PC-3 (cell line): Measurements from ENCODE around the gene PLXNA1. TPM values are rescaled to one million over a fixed set of nuclear protein-coding genes. Genes with fewer than 3 reads are reported as not detected.

ENCODE experiments used
- ATAC-seq: fragments of 200-7000 bp; cut with Tn5 transposase; 2 replicates; pipeline ENCODE4 v1.9.1; 2020; ENCODE audit warnings: mild to moderate bottlenecking, moderate library complexity
- BruUV-seq: library from RNA; stranded (reverse); fragments of 400-500 nt; replicated peaks from 2 replicates; lab custom pipeline; 2021; lab: Mats Ljungman, UMichigan
- CTCF ChIA-PET: fragments of 300-600 bp; sonication (Branson Sonifier 250); formaldehyde crosslinking; loops from one replicate; lab custom pipeline; 2022; ENCODE audit warnings: antibody characterized with exemption; lab: Charles Lee
- POLR2A ChIA-PET: fragments of 300-600 bp; sonication (Branson Sonifier 250); formaldehyde crosslinking; loops from one replicate; lab custom pipeline; 2022; ENCODE audit warnings: antibody characterized with exemption; ENCODE audit not compliant: unreplicated experiment; lab: Charles Lee
- DNase-seq: peaks from one replicate; pipeline ENCODE4 v3.0.0-alpha.2; 2015
- H2AFZ ChIP-seq: fragments of 300-600 bp; sonication (generic); 2 replicates; pipeline ENCODE4 v1.6.0; 2016; ENCODE audit warnings: antibody characterized with exemption, low read length
- H3F3A ChIP-seq: fragments of 300-600 bp; sonication (generic); one replicate; pipeline ENCODE4 v1.6.0; 2017; ENCODE audit warnings: antibody characterized with exemption, low read length, control low read depth, mild to moderate bottlenecking; ENCODE audit not compliant: unreplicated experiment
- H3K27ac ChIP-seq: fragments of 300-600 bp; sonication (generic); 2 replicates; pipeline ENCODE4 v1.5.1; 2016; ENCODE audit warnings: mild to moderate bottlenecking, low read length
- H3K27me3 ChIP-seq: fragments of 300-600 bp; sonication (generic); 2 replicates; pipeline ENCODE4 v1.6.1; 2016; ENCODE audit warnings: low read length, mixed read lengths
- H3K36me3 ChIP-seq: fragments of 300-600 bp; sonication (generic); 2 replicates; pipeline ENCODE4 v1.6.1; 2016; ENCODE audit warnings: low read depth, mixed run types, low read length, mixed read lengths
- H3K4me1 ChIP-seq: fragments of 300-600 bp; sonication (generic); 2 replicates; pipeline ENCODE4 v1.5.1; 2016; ENCODE audit warnings: low read length; ENCODE audit not compliant: insufficient read depth
- H3K4me2 ChIP-seq: fragments of 300-600 bp; sonication (generic); 2 replicates; pipeline ENCODE4 v1.6.0; 2016; ENCODE audit warnings: low read length
- H3K4me3 ChIP-seq: fragments of 300-600 bp; sonication (generic); 2 replicates; pipeline ENCODE4 v1.5.1; 2016; ENCODE audit warnings: mild to moderate bottlenecking, low read length, mixed read lengths
- H3K79me2 ChIP-seq: fragments of 300-600 bp; sonication (generic); 2 replicates; pipeline ENCODE4 v1.6.1; 2017; ENCODE audit warnings: low read length, mixed read lengths
- H3K9ac ChIP-seq: fragments of 300-600 bp; sonication (generic); 2 replicates; pipeline ENCODE4 v1.6.0; 2016; ENCODE audit warnings: mild to moderate bottlenecking, low read length
- H3K9me2 ChIP-seq: fragments of 300-600 bp; sonication (generic); replicated peaks from 2 replicates; pipeline ENCODE4 v1.6.1; 2016; ENCODE audit warnings: mixed run types, low read length, mixed read lengths
- H3K9me3 ChIP-seq: fragments of 300-600 bp; sonication (generic); 2 replicates; pipeline ENCODE4 v1.6.1; 2016; ENCODE audit warnings: low read length, mixed read lengths
- H4K20me1 ChIP-seq: fragments of 300-600 bp; sonication (generic); 2 replicates; pipeline ENCODE4 v1.6.1; 2016; ENCODE audit warnings: low read length, mixed read lengths
- EZH2 ChIP-seq: fragments of 300-600 bp; sonication (generic); IDR thresholded peaks from one replicate; pipeline ENCODE4 v1.6.1; 2017; ENCODE audit warnings: antibody characterized with exemption, mild to moderate bottlenecking, low read length; ENCODE audit not compliant: unreplicated experiment
- EZH2phosphoT487 ChIP-seq: fragments of 300-600 bp; sonication (generic); IDR thresholded peaks from 2 replicates; pipeline ENCODE4 v1.6.1; 2018; ENCODE audit warnings: mild to moderate bottlenecking, antibody characterized with exemption, low read length, borderline replicate concordance
- intact Hi-C: fragments of 100-400 bp; cut with micrococcal nuclease; formaldehyde crosslinking; loops from 2 replicates; pipeline ENCODE4 v1.9.0; 2023
- total RNA-seq: library from RNA; depleted of rRNA; stranded (reverse); fragments of >200 nt; gene quantifications from 2 replicates; pipeline ENCODE4 v1.2.3, GENCODE V29; 2014
- TF ChIP-seq, protein P1 (sequence below): fragments of 300-600 bp; sonication (generic); conservative IDR thresholded peaks from 2 replicates; pipeline ENCODE4 v1.5.1; 2017; ENCODE audit warnings: antibody characterized with exemption, low read depth, mild to moderate bottlenecking, low read length

The PLXNA1 gene
- total RNA-seq, 1 experiment from 2014 or later = 30.0 TPM

GRCh38 chr3:126982126-126982470, 817 bp upstream of the PLXNA1 start:
- intact Hi-C loops = loop anchor here (2.0 to 5.0 kb wide), 3 partner anchors 145 to 305 kb away; no protein-coding TSS in a partner anchor
- Histone ChIP-seq H4K20me1 (peaks cover 12% of the 10 kb centered on the region; the same call in 1 of the 2 replicates), H3K9me3 (no peaks in the 10 kb centered on the region), H3K36me3 (no peaks in the 10 kb centered on the region), H3F3A (no peaks in the 10 kb centered on the region), H3K9me2 (no peaks in the 10 kb centered on the region), H3K27me3 (no peaks in the 10 kb centered on the region), H3K4me3 (peak overlapping the region; percentile 64), H3K27ac (0 out of 2 replicates have a peak overlapping the region, but pooled peaks have one; percentile 11), H3K4me1 (peaks cover 7% of the 10 kb centered on the region), H2AFZ (peak overlapping the region; percentile 96), H3K79me2 (peaks cover 36% of the 10 kb centered on the region), H3K4me2 (peak overlapping the region; percentile 90), H3K9ac (peak overlapping the region; percentile 68)
- peak; percentile 7 for DNase-seq
- peak; percentile 5 for ATAC-seq
- POLR2A ChIA-PET = no interaction called here
- no peak for TF ChIP-seq EZH2
- no peak for TF ChIP-seq EZH2phosphoT487
- TF ChIP-seq, protein P1, sequence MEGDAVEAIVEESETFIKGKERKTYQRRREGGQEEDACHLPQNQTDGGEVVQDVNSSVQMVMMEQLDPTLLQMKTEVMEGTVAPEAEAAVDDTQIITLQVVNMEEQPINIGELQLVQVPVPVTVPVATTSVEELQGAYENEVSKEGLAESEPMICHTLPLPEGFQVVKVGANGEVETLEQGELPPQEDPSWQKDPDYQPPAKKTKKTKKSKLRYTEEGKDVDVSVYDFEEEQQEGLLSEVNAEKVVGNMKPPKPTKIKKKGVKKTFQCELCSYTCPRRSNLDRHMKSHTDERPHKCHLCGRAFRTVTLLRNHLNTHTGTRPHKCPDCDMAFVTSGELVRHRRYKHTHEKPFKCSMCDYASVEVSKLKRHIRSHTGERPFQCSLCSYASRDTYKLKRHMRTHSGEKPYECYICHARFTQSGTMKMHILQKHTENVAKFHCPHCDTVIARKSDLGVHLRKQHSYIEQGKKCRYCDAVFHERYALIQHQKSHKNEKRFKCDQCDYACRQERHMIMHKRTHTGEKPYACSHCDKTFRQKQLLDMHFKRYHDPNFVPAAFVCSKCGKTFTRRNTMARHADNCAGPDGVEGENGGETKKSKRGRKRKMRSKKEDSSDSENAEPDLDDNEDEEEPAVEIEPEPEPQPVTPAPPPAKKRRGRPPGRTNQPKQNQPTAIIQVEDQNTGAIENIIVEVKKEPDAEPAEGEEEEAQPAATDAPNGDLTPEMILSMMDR = no peak
- CTCF ChIA-PET = interaction anchor here (0.6 to 1.2 kb wide), 3 partner anchors 21 to 146 kb away, joined by 4 to 5 read pairs (median 4); no protein-coding TSS in a partner anchor
- TSS peak; percentile 57 for BruUV-seq

DNA sequence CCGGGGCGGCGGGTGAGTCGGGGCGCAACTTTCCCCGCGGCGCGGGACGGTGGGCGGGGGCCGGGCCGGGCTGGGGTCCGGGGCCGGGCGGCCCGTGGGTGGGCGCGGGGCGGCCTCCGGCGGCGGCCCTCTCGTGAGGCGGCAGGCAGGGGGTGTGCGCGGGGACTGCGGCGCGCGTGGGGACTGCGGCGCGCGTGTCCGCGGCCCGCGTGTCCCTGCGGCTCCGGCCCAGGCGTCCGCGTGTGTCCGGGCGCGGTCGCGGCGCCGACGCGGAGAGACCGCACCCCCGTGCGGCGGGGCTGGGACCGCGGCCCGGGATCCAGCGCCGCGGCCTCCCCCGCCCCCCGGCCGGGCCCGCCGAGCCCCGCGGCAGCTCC, 349 bp downstream of the PLXNA1 start:
- peak; percentile 9 for ATAC-seq
- Histone ChIP-seq H3K79me2 (peaks cover 46% of the 10 kb centered on the region), H3K27me3 (no peaks in the 10 kb centered on the region), H3F3A (no peaks in the 10 kb centered on the region), H3K9me3 (no peaks in the 10 kb centered on the region), H3K36me3 (no peaks in the 10 kb centered on the region), H3K4me3 (peak overlapping the region; percentile 83), H4K20me1 (peaks cover 14% of the 10 kb centered on the region; the same call in 1 of the 2 replicates), H3K27ac (no peak overlapping the region), H3K9me2 (no peaks in the 10 kb centered on the region), H3K4me2 (peak overlapping the region; percentile 89; the same call in 1 of the 2 replicates), H3K4me1 (peaks cover 7% of the 10 kb centered on the region), H2AFZ (no peak overlapping the region), H3K9ac (peak overlapping the region; percentile 78; the same call in 1 of the 2 replicates)
- intact Hi-C loops = loop anchor here (2.0 to 5.0 kb wide), 3 partner anchors 146 to 306 kb away; no protein-coding TSS in a partner anchor
- TF ChIP-seq EZH2phosphoT487 = no peak
- TF ChIP-seq, protein P1 = no peak
- TF ChIP-seq EZH2 = no peak
- no TSS peak for BruUV-seq
- CTCF ChIA-PET = no interaction called here
- DNase-seq = no peak
- POLR2A ChIA-PET = no interaction called here
